Measurements from ENCODE around the gene TM9SF3.

Gene TM9SF3
- total RNA-seq = 184 to 192 reads per million in 2 donors

DNA sequence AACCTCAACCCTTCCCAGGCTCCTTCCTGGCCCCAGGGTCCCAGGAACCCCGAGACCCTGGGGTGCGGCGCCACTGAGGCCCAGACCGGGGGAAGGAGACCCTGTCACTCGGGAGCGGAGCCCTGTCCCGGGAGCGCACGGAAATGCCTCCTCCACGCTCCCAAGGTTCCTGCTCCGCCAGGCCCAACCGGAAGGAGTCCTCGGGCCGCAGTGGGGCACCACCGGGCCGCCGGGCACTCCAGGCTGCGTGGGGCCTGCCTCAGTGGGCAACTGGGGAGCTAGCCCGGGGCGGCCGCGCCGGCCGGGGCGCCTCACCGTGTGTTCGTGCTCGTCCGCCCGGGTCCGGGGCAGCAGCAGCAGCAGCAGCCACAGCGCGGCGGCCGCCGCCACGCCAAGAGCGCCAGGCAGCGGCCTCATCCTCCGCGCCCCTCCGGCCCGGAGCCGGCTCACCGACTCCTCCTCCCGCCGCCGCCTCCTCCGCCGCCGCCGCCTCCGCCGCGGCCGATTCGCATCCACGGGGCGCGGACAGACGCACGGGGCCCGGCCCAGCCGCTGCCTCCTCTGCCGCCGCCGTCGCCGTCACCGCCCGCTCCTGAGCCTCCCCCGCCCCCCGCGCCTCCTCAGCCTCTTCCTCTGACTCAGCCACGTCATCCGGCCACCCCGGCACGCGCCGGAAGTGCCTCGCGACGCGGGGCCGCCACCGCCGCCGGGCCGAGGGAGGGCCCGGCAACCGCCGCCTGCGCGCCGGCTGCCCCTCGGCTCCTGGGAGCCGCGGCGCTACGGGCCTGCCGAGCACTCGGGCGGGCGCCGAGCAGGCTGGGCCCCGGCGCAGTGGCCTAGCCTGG lies at the start of gene TM9SF3:
TSS of gene TM9SF3 (minus strand) at position 594 of the 845 bp plus-strand sequence. CDS start at position 417, 177 bp downstream.
- peak; percentile 88 to 96 (median 91) for DNase-seq

GRCh38 chr10:96636551-96636950 lies 49.7 kb upstream of the TM9SF3 start:
- DNase-seq = no peak

DNA sequence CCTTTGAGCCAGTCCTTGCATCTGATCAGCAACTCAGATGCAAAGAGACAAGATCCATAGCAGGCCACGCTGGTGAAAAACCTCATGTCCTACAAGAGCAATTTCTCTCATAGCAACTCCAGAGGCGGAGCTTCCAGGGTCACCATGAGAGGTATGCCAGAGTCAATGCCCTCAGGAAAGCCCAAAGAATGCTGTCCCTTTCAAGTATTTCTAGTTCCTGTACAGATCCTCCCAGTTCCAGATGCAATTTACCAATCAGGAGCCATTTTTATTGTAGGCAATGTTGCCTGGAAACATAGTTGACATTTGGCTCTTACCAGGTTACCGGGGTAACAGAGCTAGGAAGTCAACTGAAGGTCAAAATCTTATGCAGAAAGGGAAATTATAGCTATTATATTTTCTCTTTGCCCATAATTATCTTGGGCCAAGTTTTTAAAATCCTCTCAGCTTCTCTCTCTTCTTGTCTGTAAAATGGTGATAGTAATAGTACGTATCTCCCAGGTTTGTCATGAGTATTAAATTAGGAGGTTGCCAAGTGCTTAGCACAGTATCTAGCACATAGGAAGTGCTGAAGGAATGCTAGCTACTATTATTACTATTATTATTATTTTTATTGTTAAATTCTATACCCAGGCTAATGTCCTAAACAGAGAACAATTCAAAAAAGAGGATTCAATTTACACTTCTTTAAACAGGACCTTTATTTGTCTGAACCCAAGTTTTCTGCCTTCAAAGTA lies 46.3 kb upstream of the TM9SF3 start:
- DNase-seq = no peak

GRCh38 chr10:96627292-96627691 lies 40.5 kb upstream of the TM9SF3 start:
- no peak for DNase-seq

- peak in 1 of 5 experiments; percentile 30 for DNase-seq
Measured at GRCh38 chr10:96626795-96627194, 40.0 kb upstream of the TM9SF3 start.

GRCh38 chr10:96625173-96625572 lies 38.4 kb upstream of the TM9SF3 start:
- no peak for DNase-seq

DNA sequence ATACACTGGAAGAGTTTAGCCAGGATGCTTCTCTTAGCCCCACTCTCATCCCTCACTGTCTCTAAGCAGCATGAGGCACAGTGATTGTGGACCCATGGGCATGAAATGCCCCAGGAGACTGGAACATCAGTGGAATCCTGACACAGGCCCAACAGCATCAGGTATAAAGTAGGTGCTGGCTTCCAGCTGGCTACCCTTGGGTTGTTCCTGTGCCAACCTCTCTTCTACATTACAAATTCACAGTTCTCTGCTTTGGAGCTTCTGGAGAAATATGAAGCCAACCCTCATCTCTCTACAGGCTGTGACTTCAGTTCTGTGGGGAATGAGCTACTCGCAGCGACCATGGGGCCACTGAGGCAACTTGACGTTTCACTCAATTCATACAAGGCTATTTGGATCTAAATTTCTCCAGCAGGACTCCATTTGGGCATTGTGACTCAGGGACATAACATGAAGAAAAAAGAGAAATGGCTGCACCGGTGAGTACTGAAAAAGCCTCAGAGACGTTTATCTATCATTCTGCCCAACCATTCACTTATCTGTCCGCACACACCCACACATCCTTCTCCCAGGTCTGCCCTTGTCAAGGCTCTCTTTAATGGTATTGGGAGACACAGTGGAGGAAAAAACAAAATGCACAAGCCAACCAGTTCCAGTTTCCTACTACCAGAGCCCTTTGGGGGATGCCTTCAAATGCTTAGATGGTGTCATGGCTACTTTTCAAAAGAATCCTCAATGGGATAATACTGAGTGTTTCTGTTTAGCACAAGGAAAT lies 35.4 kb upstream of the TM9SF3 start:
- no peak for DNase-seq

- no peak for DNase-seq
Measured at GRCh38 chr10:96619796-96620773, 33.3 kb upstream of the TM9SF3 start.

- no peak for DNase-seq
Measured at GRCh38 chr10:96619120-96619519, 32.3 kb upstream of the TM9SF3 start.

DNA sequence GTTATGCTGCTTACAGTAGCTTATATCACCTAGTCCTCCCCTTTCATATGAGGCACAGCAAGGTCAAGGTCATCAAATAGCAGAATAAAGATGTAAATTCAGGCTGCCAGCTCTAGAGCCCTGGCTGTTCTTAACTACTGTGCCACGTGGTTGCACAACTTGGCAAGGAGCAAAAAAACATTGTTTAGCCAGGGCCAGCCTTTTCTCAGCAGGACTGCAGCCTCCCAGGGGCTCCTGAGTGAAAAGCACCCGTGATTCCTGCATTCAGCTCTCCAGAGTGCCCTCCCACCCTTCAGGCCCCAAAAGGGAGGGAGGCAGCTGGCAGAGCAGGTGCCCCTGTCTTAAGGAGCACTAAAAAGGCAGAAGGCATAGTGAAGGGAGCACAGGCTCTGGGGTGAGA lies 31.8 kb upstream of the TM9SF3 start:
- DNase-seq = no peak

DNA sequence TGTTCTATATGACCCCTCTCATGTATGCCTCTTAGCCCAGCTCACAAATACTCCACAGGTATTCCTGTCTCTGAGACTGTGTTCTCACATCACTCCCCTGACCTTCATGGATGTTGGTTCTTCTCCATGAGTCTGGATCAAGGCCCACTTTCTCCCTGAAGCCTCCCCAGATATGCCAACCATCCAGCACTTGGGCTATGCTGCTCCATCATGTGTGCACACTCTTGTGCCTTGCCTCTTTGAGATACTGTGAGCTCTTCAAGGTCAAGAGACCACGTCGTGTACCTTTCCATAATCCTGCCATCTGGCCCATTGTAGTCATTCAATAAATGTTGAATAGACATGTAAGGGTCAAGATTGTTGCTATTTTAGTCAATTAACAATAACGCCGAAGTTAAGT lies 30.1 kb upstream of the TM9SF3 start:
- DNase-seq = no peak

- DNase-seq = no peak
Measured at GRCh38 chr10:96614515-96614914, 27.7 kb upstream of the TM9SF3 start.

DNA sequence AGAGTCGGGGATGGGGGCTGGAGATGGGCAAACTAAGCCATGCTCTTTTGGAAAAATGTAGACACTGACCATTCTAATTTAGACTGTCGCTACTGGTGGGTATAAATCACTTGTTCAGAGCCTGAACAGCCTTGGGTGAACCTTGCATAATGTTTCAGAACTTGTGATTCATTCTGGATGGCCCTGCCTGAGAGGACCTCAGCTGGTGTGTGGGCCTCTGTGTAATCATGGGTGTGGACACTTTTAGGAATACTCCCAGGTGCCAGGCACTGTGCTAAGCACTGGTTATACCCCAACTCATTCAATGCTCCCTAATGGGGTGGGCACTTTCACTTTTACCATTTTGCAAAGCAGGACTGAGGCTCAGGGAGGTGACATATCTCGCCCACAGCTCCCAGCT lies 26.8 kb upstream of the TM9SF3 start:
- DNase-seq = no peak

DNA sequence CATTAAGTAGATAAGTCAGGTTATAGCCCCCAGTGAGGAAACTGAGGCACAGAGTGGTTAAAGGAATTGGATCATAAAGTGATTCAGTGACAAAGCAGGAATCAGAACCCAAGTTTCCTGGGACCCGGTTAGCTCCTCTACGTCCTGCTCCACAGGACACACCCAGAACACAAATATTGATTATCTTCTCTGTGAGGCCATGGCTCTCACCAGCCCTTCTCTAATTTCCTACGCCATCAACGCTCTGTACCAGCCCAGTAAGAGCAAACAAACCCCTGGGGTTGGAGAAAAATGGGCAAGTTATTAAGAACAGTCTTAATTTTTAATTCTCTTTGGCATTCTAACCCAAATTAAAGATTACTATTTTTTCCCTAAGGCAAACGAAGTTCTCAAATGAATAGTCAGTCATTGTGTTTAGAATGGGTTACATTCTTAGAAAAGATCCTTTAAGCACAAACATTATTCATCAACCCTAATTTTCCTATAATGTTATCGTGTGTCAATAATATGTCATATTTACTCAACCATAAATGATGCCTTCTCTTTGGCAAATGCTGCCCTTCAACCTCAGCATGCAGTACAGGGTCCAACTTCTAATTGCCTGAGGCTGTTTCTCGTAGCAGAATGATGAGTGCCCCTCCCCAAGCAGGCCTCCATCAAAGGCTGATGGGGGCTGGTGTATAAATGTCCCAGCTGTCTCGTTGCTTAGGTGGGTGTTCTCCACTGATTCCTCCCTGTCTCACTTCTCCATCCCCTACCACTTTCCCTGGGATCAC lies 25.4 kb upstream of the TM9SF3 start:
- DNase-seq = no peak

DNA sequence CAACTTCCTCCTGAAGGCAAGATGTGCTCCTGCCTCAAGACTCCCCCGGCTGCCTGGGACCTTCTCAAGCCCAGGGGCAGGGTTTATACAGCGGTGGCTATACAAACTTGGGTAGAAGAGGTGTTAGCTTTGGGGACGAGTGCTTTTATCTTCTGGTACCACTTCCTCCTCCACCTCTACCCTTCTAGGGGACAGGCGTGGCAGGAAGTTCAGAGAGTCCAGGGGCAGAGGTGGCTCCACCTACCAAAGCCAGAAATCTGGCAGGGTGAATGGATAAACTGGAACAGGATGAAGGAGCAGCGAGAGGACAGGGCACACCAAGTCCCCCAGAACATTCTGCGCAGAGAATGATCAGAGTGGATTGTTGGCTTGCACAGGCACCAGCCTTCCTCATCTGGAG lies 24.0 kb upstream of the TM9SF3 start:
- peak in 2 of 5 experiments; percentile 15 to 54 for DNase-seq

GRCh38 chr10:96609510-96609909 lies 22.7 kb upstream of the TM9SF3 start:
- no peak for DNase-seq

DNA sequence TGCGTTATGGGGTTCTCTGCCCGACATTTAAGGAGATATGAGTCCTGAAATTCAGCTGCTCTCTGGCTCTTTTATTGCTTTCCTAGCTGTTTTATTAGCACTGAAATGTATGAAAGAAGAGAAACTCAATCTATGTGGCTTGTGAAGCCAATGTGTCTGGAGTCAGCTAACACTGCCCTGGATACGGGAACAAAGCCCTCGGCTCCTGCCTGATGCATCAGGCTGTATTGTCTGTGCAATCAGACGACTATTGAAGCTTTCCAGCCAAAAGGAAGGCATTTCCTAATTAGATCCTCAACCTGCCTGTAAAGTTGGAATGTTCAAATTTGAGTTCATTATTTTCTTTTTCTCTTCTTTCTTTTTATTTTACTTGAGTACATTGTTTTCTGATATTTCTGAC lies 22.0 kb upstream of the TM9SF3 start:
- DNase-seq = no peak

- DNase-seq = no peak
Measured at GRCh38 chr10:96608262-96608661, 21.4 kb upstream of the TM9SF3 start.

GRCh38 chr10:96606946-96607345 lies 20.1 kb upstream of the TM9SF3 start:
- DNase-seq = no peak

- no peak for DNase-seq
Measured at GRCh38 chr10:96606216-96606615, 19.4 kb upstream of the TM9SF3 start.

- DNase-seq = no peak
Measured at GRCh38 chr10:96600337-96600736, 13.5 kb upstream of the TM9SF3 start.

All from T-helper 2 cell (primary cell).